SK-N-MC (cell line): ENCODE results near the gene KCTD5.

Experiments used
- EZH2 ChIP-seq: fragments of 200-600 bp; sonication (generic); IDR thresholded peaks from one replicate; pipeline ENCODE4 v1.6.1; 2017; ENCODE audit warnings: antibody characterized with exemption
- POLR2AphosphoS5 ChIP-seq: IDR thresholded peaks from 2 replicates; pipeline ENCODE4 v1.6.1; 2012; ENCODE audit warnings: mild to moderate bottlenecking, low read depth, low read length, borderline replicate concordance

DNA sequence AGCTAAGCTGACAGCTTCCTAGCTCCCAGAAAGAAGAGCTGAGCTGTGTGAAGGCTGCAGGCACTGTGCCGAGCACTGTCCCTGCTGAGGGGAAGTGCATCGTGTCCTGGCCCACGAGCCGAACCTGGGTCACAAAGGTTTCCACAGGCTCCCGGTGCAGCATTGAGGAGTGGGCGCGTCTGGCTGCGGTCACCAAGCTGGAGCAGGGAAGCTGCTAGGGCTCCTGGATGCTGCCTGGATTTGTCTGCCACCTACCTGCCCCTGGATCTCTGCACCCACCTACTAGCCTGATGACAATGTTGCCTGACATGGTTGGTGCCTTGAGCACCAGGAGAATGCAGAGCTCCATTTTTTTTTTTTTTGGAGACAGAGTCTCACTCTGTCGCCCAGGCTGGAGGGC lies 63.6 kb downstream of the KCTD5 start:
- no peak for TF ChIP-seq EZH2
- no peak for TF ChIP-seq POLR2AphosphoS5
